Liver (tissue), 3 donors: Measurements from ENCODE around the gene FGF5.

Experiments used
- CTCF ChIP-seq: fragments of 150-350 bp; IDR thresholded peaks from 2 replicates; pipeline ENCODE4 v1.5.1; 2017; ENCODE audit warnings: improper control_type of control experiment, low read depth, low read length; ENCODE audit not compliant: missing input control
- EGR1 ChIP-seq, 2 donors: IDR thresholded peaks; 2 replicates each; pipeline ENCODE4 v1.6.1; 2016 to 2018; ENCODE audit warnings: antibody characterized with exemption in 2 of 2, low read depth in 2 of 2
- FOXA1 ChIP-seq: IDR thresholded peaks from 2 replicates; pipeline ENCODE4 v1.6.1; 2016; ENCODE audit warnings: antibody characterized with exemption
- RAD21 ChIP-seq, 2 donors: IDR thresholded peaks; 2 replicates each; pipeline ENCODE4 v1.6.1; 2016; ENCODE audit warnings: antibody characterized with exemption in 2 of 2, mild to moderate bottlenecking in 2 of 2
- TAF1 ChIP-seq: conservative IDR thresholded peaks from 2 replicates; pipeline ENCODE4 v1.6.1; 2016; ENCODE audit warnings: antibody characterized with exemption, mild to moderate bottlenecking
- donor health status: healthy.
- donor health status: healthy.

- TF ChIP-seq CTCF (no peak), EGR1 (IDR thresholded peaks at IDR 0.05; ENCODE audit: low read depth in 2 of 2) (no peak), FOXA1 (no peak), RAD21 (IDR thresholded peaks at IDR 0.05) (no peak), TAF1 (no peak)
These were observed 477 bp downstream of the FGF5 start for GRCh38 chr4:80266902-80267380.
